ENCODE results near the gene EBLN1.
"Not testable (repeated sequence)": the region's sequence is repeated elsewhere in the genome, so short reads cannot be mapped to it uniquely, and the experiment has no call there.

EBLN1 gene

DNA sequence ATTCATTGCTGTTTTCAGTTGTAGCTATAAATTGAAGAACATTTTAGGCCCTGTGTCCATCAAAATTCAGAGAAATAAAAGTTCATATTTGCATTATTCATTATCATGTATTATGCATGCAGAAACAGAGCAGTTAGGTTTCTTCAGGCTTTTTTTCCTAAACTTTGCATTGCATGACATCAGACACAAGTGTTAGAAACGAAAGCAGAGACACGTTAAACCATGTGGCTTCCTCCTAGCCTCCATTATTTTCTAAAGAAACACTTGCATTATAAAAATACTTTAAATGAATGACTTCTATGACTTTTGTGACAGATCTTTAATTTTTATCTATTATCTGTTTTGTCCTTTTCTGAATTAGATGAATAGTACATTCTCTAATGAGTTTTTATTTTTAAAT, 8.8 kb upstream of the EBLN1 start:
- DNase-seq = no peak

DNA sequence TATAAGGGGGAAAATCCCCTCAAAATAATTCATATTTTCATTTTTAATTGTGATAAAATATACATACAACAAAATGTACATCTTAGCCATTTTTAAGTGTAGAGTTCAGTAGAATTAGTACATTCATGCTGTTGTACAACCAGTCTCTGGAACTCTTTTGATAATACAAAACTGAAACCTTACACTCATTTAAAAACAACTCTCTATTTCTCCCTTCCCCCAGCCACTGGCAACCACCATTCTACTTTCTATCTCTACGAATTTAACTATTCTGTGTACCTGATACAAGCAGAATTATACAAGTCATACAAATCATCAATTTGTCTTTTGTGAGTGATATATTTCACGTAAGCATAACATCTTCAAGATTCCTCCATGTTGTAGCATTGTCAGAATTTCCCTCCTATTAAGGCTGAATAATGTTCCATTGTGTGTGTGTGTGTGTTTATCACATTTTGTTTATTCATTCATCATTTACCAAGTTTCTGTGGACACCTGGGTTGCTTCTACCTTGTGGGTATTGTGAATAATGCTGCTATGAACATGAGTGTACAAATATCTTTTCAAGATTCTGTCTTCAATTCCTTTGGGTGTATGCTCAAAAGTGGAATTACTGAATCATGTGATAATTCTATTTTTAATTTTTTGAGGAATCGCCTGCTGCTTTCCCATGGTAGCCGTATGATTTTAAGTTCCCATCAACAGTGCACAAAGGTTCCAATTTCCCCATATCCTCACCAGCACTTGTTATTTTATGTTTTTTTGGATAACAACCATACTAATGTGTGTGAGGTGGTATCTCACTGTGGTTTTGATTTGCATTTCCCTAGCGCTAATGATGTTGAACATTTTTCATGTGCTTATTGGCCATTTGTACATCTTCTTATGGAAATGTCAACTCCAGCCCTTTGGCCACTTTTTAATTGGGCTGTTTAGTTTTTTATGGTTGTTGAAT, 4.7 kb upstream of the EBLN1 start:
- no peak for DNase-seq

DNA sequence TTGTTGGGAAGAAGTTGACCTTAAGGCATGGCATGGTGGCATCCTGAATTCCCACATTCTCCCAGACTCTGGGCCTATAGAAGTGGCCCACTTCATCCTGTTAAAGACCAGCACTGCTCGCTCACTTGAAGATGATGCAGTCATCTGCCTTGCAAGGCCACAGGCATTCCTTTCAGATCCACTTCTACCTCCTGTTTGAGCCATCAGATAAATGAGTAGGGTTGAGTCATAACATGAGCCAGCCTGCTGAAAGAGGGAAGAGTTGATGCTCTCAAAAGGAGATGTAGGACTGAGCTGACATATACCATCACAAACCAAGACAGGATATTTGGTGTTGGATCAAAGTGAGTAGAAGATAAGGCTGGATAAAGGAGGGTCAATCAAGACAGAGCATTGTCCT, 1.5 kb upstream of the EBLN1 start:
- DNase-seq = no peak

DNA sequence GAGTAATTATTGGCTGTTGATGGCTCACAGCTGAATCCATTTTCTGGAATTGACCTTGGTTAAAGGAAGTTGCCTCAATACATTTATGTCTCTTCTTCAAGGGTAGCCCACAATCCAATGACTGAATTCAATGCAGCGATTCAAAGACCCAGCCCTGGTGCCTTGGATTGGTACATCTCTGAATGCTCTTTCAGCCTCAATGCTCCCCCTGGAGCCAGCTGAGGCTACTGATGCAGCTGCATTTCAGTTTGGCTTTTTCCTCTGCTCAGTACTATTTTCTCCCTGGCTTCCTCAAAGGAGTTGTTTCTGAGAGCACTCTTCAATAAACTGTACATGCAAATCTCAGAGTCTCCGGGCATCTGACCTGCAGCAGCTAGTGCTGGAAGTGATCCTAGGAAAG, 633 bp upstream of the EBLN1 start:
- DNase-seq = no peak

DNA sequence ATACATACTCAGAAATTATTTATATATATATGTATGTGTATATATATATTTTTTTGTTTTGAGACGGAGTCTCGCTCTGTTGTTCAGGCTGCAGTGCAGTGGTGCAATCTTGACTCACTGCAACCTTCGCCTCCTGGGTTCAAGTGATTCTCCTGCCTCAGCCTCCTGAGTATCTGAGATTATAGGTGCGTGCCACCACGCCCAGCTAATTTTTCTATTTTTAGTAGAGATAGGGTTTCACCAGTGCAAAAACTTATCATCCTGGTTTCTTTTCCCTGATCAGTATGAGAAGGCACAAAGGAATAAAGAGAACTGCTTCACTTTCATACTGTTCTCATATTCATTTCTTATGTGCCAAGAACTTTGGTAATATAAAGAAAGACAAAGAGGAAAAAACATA, 731 bp downstream of the EBLN1 start:
- DNase-seq = not testable (repeated sequence)

DNA sequence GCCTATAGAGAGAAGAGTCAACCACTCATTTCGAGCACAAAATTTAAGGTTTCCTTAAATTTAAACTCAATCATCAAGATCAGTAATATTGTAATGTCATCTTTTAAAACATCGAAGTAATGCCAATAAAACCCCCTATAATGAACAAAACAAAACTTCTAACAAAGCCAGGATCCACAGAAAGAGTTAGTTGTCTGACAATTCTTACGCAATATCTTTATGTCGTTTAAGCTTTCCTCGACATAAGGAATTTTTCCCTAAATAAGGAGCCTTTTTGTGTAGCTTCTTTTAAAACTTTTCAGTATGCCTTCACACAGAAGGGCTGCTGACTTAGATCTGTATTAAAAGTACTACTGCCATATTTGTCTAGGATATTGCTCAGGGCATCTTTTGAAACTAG, 7.5 kb downstream of the EBLN1 start:
- no peak for DNase-seq

DNA sequence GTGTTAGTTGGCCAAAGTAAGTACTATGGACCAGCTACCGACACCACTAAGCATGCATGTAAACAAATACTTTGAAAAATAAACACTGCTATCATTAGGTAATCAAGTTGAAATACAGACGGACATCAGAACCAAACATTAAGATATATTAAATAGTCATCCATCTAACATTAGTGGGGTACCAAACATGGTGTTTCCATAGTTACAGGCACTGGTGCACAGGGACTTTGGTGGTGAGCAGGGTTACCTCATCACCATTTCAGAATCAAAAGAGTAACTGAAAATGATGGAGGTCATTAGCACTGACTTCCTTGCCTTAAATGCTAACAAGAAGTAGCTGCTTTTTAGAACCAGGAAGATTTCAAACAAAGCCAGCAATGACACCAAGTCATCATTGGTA, 23.9 kb downstream of the EBLN1 start:
- DNase-seq = no peak

DNA sequence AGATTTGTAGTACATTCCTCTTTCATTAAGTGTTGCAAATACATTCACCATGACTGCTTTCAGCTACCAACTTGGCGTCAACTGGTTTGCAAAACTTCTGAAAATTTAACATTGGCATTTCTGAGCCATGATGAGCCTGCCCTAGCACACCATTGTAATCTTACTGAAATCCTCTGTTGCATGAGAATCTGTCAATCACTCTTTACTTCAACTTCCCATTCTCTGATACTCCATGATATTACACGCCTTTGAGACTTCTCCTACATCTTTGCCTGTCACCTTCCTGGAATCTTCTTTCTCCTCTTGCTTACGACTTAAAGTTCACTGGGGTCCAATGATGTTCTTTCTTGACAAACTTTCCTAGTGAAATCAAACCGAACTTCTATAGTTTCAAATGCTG, 32.2 kb downstream of the EBLN1 start:
- DNase-seq = no peak

DNA sequence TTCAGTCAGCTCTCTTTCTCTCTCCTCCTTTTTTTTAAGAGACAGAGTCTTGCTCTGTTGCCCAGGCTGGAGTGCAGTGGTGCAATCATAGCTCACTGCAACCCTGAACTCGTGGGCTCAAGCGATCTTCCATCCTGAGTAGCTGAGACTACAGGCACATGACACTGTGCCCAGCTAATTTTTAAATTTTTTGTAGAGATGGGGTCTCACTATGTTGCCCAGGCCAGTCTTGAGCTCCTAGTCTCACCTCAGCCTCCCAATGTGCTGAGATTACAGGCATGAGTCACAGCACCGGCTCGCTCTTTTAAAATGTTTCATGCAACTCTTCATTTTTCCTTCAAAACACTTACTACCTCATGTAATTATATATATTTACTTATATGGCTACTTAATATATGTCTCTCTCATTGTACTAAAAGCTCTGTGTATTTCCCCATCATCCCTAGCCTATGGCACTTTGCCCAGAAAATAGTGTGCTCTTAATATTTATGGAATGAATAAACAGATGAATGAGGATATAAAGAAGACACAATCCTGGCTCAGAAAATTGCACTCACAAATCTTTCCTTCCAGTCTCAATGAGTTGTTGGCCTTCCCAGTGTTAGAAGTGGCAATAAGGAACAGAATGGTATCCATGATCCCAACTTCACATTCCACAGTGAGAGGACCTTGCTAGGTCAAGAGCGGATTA, 33.9 kb downstream of the EBLN1 start:
- DNase-seq = no peak

DNA sequence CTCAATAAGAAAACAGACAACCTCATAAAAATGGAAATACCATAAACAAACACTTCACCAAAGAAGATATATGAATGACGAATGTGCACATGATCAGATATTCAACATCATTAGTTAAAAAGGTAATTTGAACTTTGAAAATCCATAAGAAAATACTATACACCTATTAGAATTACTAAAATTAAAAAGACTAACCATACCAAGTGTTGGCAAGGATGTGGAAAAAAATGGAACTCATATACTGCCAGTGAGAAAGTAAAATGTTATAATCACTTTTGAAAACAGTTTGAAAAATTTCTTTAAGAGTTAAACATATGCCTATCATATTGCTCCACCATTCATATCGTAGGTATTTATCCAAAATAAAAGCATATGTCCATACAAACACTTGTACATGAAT, 37.1 kb downstream of the EBLN1 start:
- DNase-seq = no peak

DNA sequence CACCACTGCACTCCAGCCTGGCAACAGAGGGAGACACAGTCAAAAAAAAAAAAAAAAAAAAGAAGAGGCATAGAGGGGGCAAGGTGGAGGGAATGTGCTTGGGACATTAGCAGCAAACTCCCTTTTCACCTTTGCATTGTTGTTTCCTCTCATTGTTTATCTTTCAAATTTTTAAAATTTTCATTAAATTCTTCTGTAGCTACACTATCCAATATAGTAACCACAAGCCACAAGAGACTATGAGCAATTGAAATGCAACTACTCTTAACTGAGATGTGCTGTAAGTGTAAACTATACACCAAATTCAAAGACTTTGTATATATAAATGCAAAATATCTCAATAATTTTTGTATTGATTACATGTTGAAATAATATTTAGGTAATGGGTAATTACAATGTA, 43.4 kb downstream of the EBLN1 start:
- no peak for DNase-seq

DNA sequence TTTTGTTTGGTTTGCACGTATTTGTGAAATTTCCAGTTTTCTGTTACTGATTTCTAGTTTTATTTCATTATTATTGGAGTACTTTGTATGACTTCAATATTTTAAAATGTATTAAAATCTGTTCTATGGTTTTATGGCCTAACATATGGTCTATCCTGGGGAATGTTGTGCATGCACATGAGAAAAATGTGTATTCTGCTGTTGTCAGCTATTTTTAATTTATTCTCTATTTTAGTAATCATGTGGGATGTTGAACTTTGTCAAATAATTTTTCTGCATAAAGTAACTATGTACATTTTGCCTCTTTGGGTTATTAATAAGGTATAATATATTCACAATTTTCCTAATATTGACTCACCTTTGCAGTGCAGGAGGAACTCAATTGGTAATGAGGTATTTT, 46.7 kb downstream of the EBLN1 start:
- no peak for DNase-seq

DNA sequence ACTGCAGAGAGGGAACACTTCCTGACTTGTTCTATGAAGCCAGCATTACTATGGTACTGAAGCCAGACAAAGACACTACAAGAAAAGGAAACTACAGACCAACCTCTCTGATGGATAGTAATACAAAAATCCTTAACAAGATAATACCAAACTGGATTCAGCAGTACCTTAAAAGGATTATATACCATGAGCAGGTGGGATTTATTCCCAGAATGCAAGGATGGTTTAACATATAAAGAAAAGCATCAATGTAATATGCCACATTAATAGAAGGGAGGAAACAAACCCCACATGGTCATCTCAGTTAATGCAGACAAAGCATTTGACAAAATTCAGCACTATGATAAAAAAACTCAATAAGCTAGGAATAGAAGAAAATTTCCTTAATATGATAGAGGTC, 47.2 kb downstream of the EBLN1 start:
- no peak for DNase-seq

DNA sequence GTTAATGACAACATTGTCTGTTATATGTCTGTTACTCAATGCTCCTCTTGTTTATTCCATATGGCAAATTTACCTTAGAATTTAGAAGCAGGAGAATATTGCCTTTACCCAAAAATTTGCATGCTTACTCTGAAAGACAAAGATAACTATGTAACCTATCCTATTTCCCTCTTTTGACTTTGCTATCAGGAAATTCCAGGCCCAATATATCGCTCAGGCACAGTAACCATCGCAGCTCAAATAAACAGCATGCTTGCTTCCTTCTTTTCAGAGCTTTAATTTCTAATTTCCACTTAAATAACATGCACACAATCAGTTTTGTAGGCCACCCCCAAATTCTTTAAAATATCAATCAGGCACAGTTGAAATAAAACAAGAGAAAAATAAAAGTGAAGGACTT, 57.8 kb downstream of the EBLN1 start:
- DNase-seq = no peak

DNA sequence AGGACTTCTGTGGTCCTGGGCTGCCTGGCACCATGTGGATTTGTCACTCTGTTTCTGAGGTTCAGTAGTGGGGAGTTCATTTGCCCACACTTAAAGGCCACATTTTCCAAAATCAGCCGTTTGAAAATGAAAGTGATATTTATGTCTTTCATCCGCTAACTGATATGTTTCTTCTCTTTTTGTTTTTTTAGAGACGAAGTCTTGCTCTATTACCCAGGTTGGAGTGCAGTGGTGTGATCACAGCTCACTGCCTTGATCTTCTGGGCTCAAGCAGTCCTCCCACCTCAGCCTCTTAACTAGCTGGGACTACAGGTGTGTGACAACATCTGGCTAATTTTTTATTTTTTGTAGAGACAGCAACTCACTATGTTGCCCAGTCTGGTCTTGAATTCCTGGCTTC, 58.6 kb downstream of the EBLN1 start:
- DNase-seq = no peak

Measured in NCI-H1092 (cell line).